HEK293 (cell line): ENCODE data around the gene RPRD1B.

Experiments used
- CTCF ChIP-seq: fragments of 450-650 bp; formaldehyde crosslinking; IDR thresholded peaks from 2 replicates; pipeline ENCODE4 v1.5.1; 2016; ENCODE audit warnings: missing biosample characterization, missing genetic modification characterization
- ELK4 ChIP-seq: IDR thresholded peaks from 2 replicates; pipeline ENCODE4 v1.6.1; 2011; ENCODE audit warnings: mild to moderate bottlenecking, low read depth, low read length, borderline replicate concordance
- PRDM10 ChIP-seq: fragments of 450-650 bp; formaldehyde crosslinking; IDR thresholded peaks from 2 replicates; pipeline ENCODE4 v1.5.1; 2016; ENCODE audit warnings: missing biosample characterization, missing genetic modification characterization
- SP7 ChIP-seq: fragments of 450-650 bp; formaldehyde crosslinking; IDR thresholded peaks from 2 replicates; pipeline ENCODE4 v1.5.1; 2016; ENCODE audit warnings: missing biosample characterization, missing genetic modification characterization
- ZNF221 ChIP-seq: fragments of 450-650 bp; formaldehyde crosslinking; IDR thresholded peaks from 2 replicates; pipeline ENCODE4 v1.5.1; 2017; ENCODE audit warnings: missing biosample characterization, missing genetic modification characterization, borderline replicate concordance
- ZNF24 ChIP-seq: fragments of 450-650 bp; formaldehyde crosslinking; IDR thresholded peaks from 2 replicates; pipeline ENCODE4 v1.5.1; 2016; ENCODE audit warnings: missing biosample characterization, missing genetic modification characterization
- ZNF350 ChIP-seq: fragments of 450-650 bp; formaldehyde crosslinking; IDR thresholded peaks from 2 replicates; pipeline ENCODE4 v1.5.0; 2017; ENCODE audit warnings: missing biosample characterization, mild to moderate bottlenecking, missing genetic modification characterization
- ZNF473 ChIP-seq: fragments of 450-650 bp; formaldehyde crosslinking; IDR thresholded peaks from 2 replicates; pipeline ENCODE4 v1.5.1; 2017; ENCODE audit warnings: missing biosample characterization, missing genetic modification characterization
- ZNF530 ChIP-seq: fragments of 450-650 bp; formaldehyde crosslinking; IDR thresholded peaks from 2 replicates; pipeline ENCODE4 v1.5.1; 2016; ENCODE audit warnings: low read depth, missing biosample characterization, missing genetic modification characterization
- ZNF585B ChIP-seq: fragments of 450-650 bp; formaldehyde crosslinking; IDR thresholded peaks from 2 replicates; pipeline ENCODE4 v1.5.1; 2016; ENCODE audit warnings: missing biosample characterization, missing genetic modification characterization
- ZNF670 ChIP-seq: fragments of 450-650 bp; formaldehyde crosslinking; IDR thresholded peaks from 2 replicates; pipeline ENCODE4 v1.5.1; 2016; ENCODE audit warnings: missing biosample characterization, missing genetic modification characterization, low read depth
- ZNF677 ChIP-seq: fragments of 450-650 bp; IDR thresholded peaks from 2 replicates; pipeline ENCODE4 v1.5.0; 2018; ENCODE audit warnings: missing biosample characterization, mild to moderate bottlenecking, missing genetic modification characterization, moderate library complexity

GRCh38 chr20:38115896-38116295 is 82.3 kb downstream of the RPRD1B start:
- no peak for TF ChIP-seq SP7
- no peak for TF ChIP-seq ZNF221
- TF ChIP-seq ELK4 = no peak
- no peak for TF ChIP-seq PRDM10 (tag by site-specific recombination)
- TF ChIP-seq ZNF530 (tag by site-specific recombination) = no peak
- no peak for TF ChIP-seq CTCF
- TF ChIP-seq ZNF473 (tag by site-specific recombination) = no peak
- no peak for TF ChIP-seq ZNF585B (tag by site-specific recombination)
- no peak for TF ChIP-seq ZNF350 (tag by site-specific recombination)
- no peak for TF ChIP-seq ZNF24 (tag by site-specific recombination)
- no peak for TF ChIP-seq ZNF670 (tag by site-specific recombination)
- TF ChIP-seq ZNF677 (tag by site-specific recombination) = no peak
